Ishikawa (cell line): ENCODE results near the gene GARNL3.

Experiments
- CEBPB ChIP-seq: IDR thresholded peaks from 2 replicates; pipeline ENCODE4 v1.6.1; 2012
- CREB1 ChIP-seq: IDR thresholded peaks from 2 replicates; pipeline ENCODE4 v1.6.1; 2012; ENCODE audit warnings: low read depth
- EGR1 ChIP-seq: IDR thresholded peaks from 2 replicates; pipeline ENCODE4 v1.6.1; 2012
- EP300 ChIP-seq: IDR thresholded peaks from 2 replicates; pipeline ENCODE4 v1.6.1; 2012; ENCODE audit warnings: borderline replicate concordance
- FOXM1 ChIP-seq: IDR thresholded peaks from 2 replicates; pipeline ENCODE4 v1.6.1; 2012; ENCODE audit warnings: low read depth, borderline replicate concordance
- MAX ChIP-seq: IDR thresholded peaks from 2 replicates; pipeline ENCODE4 v1.6.1; 2012
- NFIC ChIP-seq: IDR thresholded peaks from 2 replicates; pipeline ENCODE4 v1.6.1; 2012
- RAD21 ChIP-seq: IDR thresholded peaks from 2 replicates; pipeline ENCODE4 v1.6.1; 2012; ENCODE audit warnings: low read depth
- REST ChIP-seq: IDR thresholded peaks from 2 replicates; pipeline ENCODE4 v1.6.1; 2012; ENCODE audit warnings: low read depth, mild to moderate bottlenecking
- TAF1 ChIP-seq: IDR thresholded peaks from 2 replicates; pipeline ENCODE4 v1.6.1; 2012; ENCODE audit warnings: low read depth, mild to moderate bottlenecking
- TCF12 ChIP-seq: IDR thresholded peaks from 2 replicates; pipeline ENCODE4 v1.6.1; 2012; ENCODE audit warnings: low read depth
- TEAD4 ChIP-seq: IDR thresholded peaks from 2 replicates; pipeline ENCODE4 v1.6.1; 2012
- YY1 ChIP-seq: IDR thresholded peaks from 2 replicates; pipeline ENCODE4 v1.6.1; 2012; ENCODE audit warnings: low read depth
- ZBTB7A ChIP-seq: IDR thresholded peaks from 2 replicates; pipeline ENCODE4 v1.6.1; 2012; ENCODE audit warnings: low read depth
- TF ChIP-seq, protein P1 (sequence below): IDR thresholded peaks from 2 replicates; pipeline ENCODE4 v1.6.1; 2012

The GARNL3 gene

GRCh38 chr9:127278372-127278771, 13.8 kb downstream of the GARNL3 start:
- no peak for TF ChIP-seq REST
- TF ChIP-seq CREB1: no peak
- no peak for TF ChIP-seq MAX
- no peak for TF ChIP-seq TAF1
- no peak for TF ChIP-seq YY1
- TF ChIP-seq, protein P1, sequence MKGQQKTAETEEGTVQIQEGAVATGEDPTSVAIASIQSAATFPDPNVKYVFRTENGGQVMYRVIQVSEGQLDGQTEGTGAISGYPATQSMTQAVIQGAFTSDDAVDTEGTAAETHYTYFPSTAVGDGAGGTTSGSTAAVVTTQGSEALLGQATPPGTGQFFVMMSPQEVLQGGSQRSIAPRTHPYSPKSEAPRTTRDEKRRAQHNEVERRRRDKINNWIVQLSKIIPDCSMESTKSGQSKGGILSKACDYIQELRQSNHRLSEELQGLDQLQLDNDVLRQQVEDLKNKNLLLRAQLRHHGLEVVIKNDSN: no peak
- TF ChIP-seq RAD21: no peak
- TF ChIP-seq EGR1: no peak
- TF ChIP-seq TCF12: no peak
- TF ChIP-seq EP300: no peak
- no peak for TF ChIP-seq FOXM1
- TF ChIP-seq NFIC: no peak
- TF ChIP-seq TEAD4: no peak
- TF ChIP-seq ZBTB7A: no peak

- TF ChIP-seq YY1 (no peak), CEBPB (no peak), NFIC (no peak), CREB1 (no peak), MAX (no peak), RAD21 (no peak), TCF12 (no peak), TAF1 (no peak), REST (no peak), EGR1 (no peak), TEAD4 (no peak), FOXM1 (no peak), EP300 (no peak), ZBTB7A (no peak)
- TF ChIP-seq, protein P1: no peak
These were observed 15.2 kb downstream of the GARNL3 start for GRCh38 chr9:127279717-127280285.

- TF ChIP-seq TCF12: no peak
- no peak for TF ChIP-seq FOXM1
- no peak for TF ChIP-seq TAF1
- no peak for TF ChIP-seq REST
- TF ChIP-seq ZBTB7A: no peak
- no peak for TF ChIP-seq EGR1
- no peak for TF ChIP-seq NFIC
- TF ChIP-seq TEAD4: no peak
- TF ChIP-seq CEBPB: no peak
- TF ChIP-seq CREB1: no peak
- no peak for TF ChIP-seq YY1
These were observed 16.5 kb downstream of the GARNL3 start for GRCh38 chr9:127280880-127281660.

- TF ChIP-seq TCF12 (no peak), MAX (no peak), EP300 (no peak), TEAD4 (no peak), YY1 (no peak), FOXM1 (no peak), ZBTB7A (no peak), NFIC (no peak), CREB1 (no peak), RAD21 (no peak), CEBPB (no peak), TAF1 (no peak), REST (no peak)
- TF ChIP-seq, protein P1: no peak
These were observed 17.3 kb downstream of the GARNL3 start for GRCh38 chr9:127281891-127282290.
